Stimulated activated CD8-positive, alpha-beta memory T cell treated with anti-CD3 and anti-CD28 coated beads, Interleukin-4, amount 100 ng/mL, for 24 hours (primary cell): Measurements from ENCODE around the gene CMIP.
"Not testable (repeated sequence)": the region's sequence is repeated elsewhere in the genome, so short reads cannot be mapped to it uniquely, and the experiment has no call there.

Experiments
- DNase-seq: peaks from one replicate; pipeline ENCODE4 v3.0.0-alpha.2; 2020; ENCODE audit warnings: low read depth

The CMIP gene

GRCh38 chr16:81687131-81687456, 242.5 kb downstream of the CMIP start:
- DNase-seq, result no peak

GRCh38 chr16:81688182-81688581, 243.6 kb downstream of the CMIP start:
- no peak for DNase-seq

- not testable (repeated sequence) for DNase-seq
Measured at GRCh38 chr16:81688839-81689238, 244.2 kb downstream of the CMIP start.

- no peak for DNase-seq
Measured at GRCh38 chr16:81692021-81692420, 247.4 kb downstream of the CMIP start.

- no peak for DNase-seq
Measured at GRCh38 chr16:81692571-81692970, 248.0 kb downstream of the CMIP start.

GRCh38 chr16:81693041-81693743, 248.6 kb downstream of the CMIP start:
- no peak for DNase-seq

- no peak for DNase-seq
Measured at GRCh38 chr16:81693744-81694303, 249.2 kb downstream of the CMIP start.

- no peak for DNase-seq
Measured at GRCh38 chr16:81694494-81695280, 250.1 kb downstream of the CMIP start.

- no peak for DNase-seq
Measured at GRCh38 chr16:81695321-81696165, 250.9 kb downstream of the CMIP start.

GRCh38 chr16:81696166-81696960, 251.8 kb downstream of the CMIP start:
- no peak for DNase-seq

- peak; percentile 35 for DNase-seq
Measured at GRCh38 chr16:81696961-81697615, 252.5 kb downstream of the CMIP start.

GRCh38 chr16:81697616-81698309, 253.2 kb downstream of the CMIP start:
- no peak for DNase-seq

- no peak for DNase-seq
Measured at GRCh38 chr16:81698310-81698641, 253.7 kb downstream of the CMIP start.

- DNase-seq, result no peak
Measured at GRCh38 chr16:81699596-81699995, 255.0 kb downstream of the CMIP start.

- DNase-seq, result no peak
Measured at GRCh38 chr16:81700071-81700779, 255.6 kb downstream of the CMIP start.

GRCh38 chr16:81700780-81701165, 256.2 kb downstream of the CMIP start:
- no peak for DNase-seq

- DNase-seq, result no peak
Measured at GRCh38 chr16:81701296-81701970, 256.8 kb downstream of the CMIP start.

GRCh38 chr16:81702506-81702905, 257.9 kb downstream of the CMIP start:
- no peak for DNase-seq
